ENCODE results near the gene ENKUR. TPM values are rescaled to one million over a fixed set of nuclear protein-coding genes. Genes with fewer than 3 reads are reported as not detected.

ENKUR gene
- total RNA-seq, 1 experiment from 2014 or later: 0.32 TPM

DNA sequence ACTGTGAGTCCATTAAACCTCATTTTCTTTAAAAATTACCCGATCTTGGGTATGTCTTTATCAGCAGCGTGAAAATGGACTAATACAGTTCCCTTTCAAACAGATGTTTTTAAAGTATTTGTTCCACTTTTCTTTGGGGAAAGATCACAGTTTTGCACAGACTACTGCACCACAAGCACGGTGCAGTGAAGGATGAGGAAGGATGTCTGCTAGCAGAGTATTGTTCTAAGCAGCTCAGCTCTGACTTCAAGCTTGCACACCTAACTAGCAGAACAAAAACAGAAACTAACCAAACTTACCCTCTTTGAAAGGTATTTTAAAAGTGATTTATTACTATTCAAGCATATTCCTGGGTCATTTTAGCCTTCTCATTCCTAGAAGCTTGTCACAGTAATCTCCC is 20.4 kb upstream of the ENKUR start:
- CTCF ChIA-PET: no interaction called here
- ATAC-seq: no peak
- BruUV-seq (replicated peaks): no TSS peak

More for the DNA sequence above, 20.4 kb upstream of the ENKUR start:
- H3K27ac ChIP-seq (ENCODE audit: low read depth, low read length): no peak overlapping the region
- no peaks in the 10 kb centered on the region for H3K4me1 ChIP-seq (ENCODE audit: control insufficient read depth in 1 of 2, insufficient read depth in 2 of 2, low read length in 2 of 2)
- H3K4me2 ChIP-seq (ENCODE audit: low read length): no peak overlapping the region
- H3K9ac ChIP-seq (ENCODE audit: low read length): no peak overlapping the region
- H3K36me3 ChIP-seq (ENCODE audit: control insufficient read depth in 1 of 2, insufficient read depth in 2 of 2, low read length in 2 of 2): no peaks in the 10 kb centered on the region
- intact Hi-C loops (cut with micrococcal nuclease): no loop called here
- no peaks in the 10 kb centered on the region for H3K27me3 ChIP-seq (ENCODE audit: insufficient read depth, low read length)
- no peaks in the 10 kb centered on the region for H4K20me1 ChIP-seq (ENCODE audit: insufficient read depth)
- no peak for DNase-seq (ENCODE audit: low read depth, low spot score)
- TF ChIP-seq, protein P1, sequence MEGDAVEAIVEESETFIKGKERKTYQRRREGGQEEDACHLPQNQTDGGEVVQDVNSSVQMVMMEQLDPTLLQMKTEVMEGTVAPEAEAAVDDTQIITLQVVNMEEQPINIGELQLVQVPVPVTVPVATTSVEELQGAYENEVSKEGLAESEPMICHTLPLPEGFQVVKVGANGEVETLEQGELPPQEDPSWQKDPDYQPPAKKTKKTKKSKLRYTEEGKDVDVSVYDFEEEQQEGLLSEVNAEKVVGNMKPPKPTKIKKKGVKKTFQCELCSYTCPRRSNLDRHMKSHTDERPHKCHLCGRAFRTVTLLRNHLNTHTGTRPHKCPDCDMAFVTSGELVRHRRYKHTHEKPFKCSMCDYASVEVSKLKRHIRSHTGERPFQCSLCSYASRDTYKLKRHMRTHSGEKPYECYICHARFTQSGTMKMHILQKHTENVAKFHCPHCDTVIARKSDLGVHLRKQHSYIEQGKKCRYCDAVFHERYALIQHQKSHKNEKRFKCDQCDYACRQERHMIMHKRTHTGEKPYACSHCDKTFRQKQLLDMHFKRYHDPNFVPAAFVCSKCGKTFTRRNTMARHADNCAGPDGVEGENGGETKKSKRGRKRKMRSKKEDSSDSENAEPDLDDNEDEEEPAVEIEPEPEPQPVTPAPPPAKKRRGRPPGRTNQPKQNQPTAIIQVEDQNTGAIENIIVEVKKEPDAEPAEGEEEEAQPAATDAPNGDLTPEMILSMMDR (IDR thresholded peaks at IDR 0.05 in 2 of 3, conservative IDR thresholded peaks at IDR 0.05 in 1 of 3; ENCODE audit: borderline replicate concordance in 1 of 3, insufficient read depth in 1 of 3, low read depth in 2 of 3, low read length in 2 of 3): no peak
- no peak for TF ChIP-seq ELF1 (IDR thresholded peaks at IDR 0.05; ENCODE audit: borderline replicate concordance, low read depth)
- TF ChIP-seq CEBPB (IDR thresholded peaks at IDR 0.05; ENCODE audit: low read depth): no peak
- TF ChIP-seq ZFX (IDR thresholded peaks at IDR 0.05): no peak
- TF ChIP-seq, protein P2, sequence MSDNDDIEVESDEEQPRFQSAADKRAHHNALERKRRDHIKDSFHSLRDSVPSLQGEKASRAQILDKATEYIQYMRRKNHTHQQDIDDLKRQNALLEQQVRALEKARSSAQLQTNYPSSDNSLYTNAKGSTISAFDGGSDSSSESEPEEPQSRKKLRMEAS (IDR thresholded peaks at IDR 0.05): no peak
- no peak for TF ChIP-seq ZNF274 (IDR thresholded peaks at IDR 0.05; ENCODE audit: low read depth, low read length)
- TF ChIP-seq CBX3 (IDR thresholded peaks at IDR 0.05; ENCODE audit: low read depth): no peak
- no peak for TF ChIP-seq SIN3A (IDR thresholded peaks at IDR 0.05; ENCODE audit: low read depth)
- no peak for TF ChIP-seq TCF7L2 (IDR thresholded peaks at IDR 0.05; ENCODE audit: borderline replicate concordance, extremely low read depth, insufficient read depth, insufficient read length)
- no peak for TF ChIP-seq EGR1 (IDR thresholded peaks at IDR 0.05; ENCODE audit: low read depth)
- TF ChIP-seq POLR2A (IDR thresholded peaks at IDR 0.05; ENCODE audit: borderline replicate concordance, extremely low read depth, insufficient read depth, insufficient read length): no peak
- no peak overlapping the region for H3K4me3 ChIP-seq (replicated peaks in 1 of 2; ENCODE audit: low read depth in 1 of 2, low read length in 2 of 2)
- no peak overlapping the region for H2AFZ ChIP-seq (ENCODE audit: low read depth, low read length, poor library complexity, severe bottlenecking)
- no peaks in the 10 kb centered on the region for H3K79me2 ChIP-seq (ENCODE audit: insufficient read depth, low read length)
- ChIA-PET POLR2A (no interaction called here), RAD21 (ENCODE audit: low non-redundant PET in 1 of 2, low total read pairs in 2 of 2, uncharacterized antibody in 2 of 2, unreplicated experiment in 2 of 2) (no interaction called here)
- no peaks in the 10 kb centered on the region for H3K9me3 ChIP-seq (ENCODE audit: control insufficient read depth in 1 of 2, insufficient read depth in 1 of 2, low read depth in 1 of 2, low read length in 2 of 2)
- no peaks in the 10 kb centered on the region for H3K9me2 ChIP-seq (ENCODE audit: insufficient read depth)

All from HCT116 (cell line).